GM12865 (cell line): ENCODE data around the gene MOK.
"Not testable (repeated sequence)": the region's sequence is repeated elsewhere in the genome, so short reads cannot be mapped to it uniquely, and the experiment has no call there.

Experiments
- DNase-seq: peaks from one replicate; pipeline ENCODE4 v3.0.0; 2010; ENCODE audit warnings: low read depth
- H3K4me3 ChIP-seq: 2 replicates; pipeline ENCODE4 v1.5.1; 2011; ENCODE audit warnings: mild to moderate bottlenecking, low read depth, low read length, control low read depth
- TF ChIP-seq, protein P1 (sequence below): IDR thresholded peaks from 2 replicates; pipeline ENCODE4 v1.5.1; 2011; ENCODE audit warnings: low read length, control low read depth, low read depth, inconsistent platforms; ENCODE audit not compliant: insufficient read depth; ENCODE audit errors: missing control alignments

The MOK gene, protein sequence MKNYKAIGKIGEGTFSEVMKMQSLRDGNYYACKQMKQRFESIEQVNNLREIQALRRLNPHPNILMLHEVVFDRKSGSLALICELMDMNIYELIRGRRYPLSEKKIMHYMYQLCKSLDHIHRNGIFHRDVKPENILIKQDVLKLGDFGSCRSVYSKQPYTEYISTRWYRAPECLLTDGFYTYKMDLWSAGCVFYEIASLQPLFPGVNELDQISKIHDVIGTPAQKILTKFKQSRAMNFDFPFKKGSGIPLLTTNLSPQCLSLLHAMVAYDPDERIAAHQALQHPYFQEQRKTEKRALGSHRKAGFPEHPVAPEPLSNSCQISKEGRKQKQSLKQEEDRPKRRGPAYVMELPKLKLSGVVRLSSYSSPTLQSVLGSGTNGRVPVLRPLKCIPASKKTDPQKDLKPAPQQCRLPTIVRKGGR

DNA sequence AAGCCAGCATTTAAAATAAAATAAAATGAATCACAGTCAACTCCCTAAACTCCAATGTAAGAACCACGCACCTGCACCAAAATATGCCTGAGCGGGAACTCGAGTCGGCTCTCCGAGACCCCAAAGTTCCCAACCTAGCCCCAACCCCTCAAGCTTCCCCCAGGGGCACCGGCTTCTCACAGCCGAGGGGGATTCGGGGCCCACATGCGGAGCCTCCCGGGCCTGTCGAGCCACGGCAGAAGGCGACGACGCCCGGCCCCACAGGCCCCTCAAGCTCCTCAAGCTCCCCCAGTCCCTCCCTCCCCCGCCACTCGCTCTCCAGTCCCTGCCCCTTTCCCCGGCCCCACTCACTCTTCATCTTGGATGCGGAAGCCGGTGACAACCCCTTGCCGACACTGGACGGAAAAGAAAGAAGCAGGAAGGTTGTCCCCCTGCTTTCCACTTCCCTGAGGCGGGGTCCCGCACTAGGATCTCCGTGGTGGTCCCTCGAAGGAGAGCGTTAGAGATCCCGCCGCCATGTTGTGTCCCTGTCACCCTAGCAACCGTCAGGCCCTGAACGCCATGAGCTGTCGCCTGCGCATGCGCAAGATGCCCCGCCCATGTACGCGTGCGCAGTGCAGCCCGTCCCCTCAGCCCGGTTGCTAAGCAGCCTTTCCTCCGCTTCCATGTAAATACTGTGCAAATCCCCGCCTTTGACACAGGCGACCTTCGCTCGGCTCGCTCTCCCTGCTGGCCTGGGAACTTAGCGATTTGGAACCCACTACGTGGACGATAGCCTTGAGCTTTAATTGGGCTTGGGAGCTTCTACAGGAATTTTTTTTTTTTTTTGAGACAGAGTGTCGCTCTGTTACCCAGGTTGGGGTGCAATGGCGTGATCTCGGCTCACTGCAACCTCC is at the start of gene MOK:
Gene MOK, minus strand, starts transcription at position 554 of the 896 bp plus-strand sequence. Its CDS starts 196 bp downstream, at position 358.
- H3K4me3 ChIP-seq = peak within 1 kb of the TSS; percentile 67
- TF ChIP-seq, protein P1, sequence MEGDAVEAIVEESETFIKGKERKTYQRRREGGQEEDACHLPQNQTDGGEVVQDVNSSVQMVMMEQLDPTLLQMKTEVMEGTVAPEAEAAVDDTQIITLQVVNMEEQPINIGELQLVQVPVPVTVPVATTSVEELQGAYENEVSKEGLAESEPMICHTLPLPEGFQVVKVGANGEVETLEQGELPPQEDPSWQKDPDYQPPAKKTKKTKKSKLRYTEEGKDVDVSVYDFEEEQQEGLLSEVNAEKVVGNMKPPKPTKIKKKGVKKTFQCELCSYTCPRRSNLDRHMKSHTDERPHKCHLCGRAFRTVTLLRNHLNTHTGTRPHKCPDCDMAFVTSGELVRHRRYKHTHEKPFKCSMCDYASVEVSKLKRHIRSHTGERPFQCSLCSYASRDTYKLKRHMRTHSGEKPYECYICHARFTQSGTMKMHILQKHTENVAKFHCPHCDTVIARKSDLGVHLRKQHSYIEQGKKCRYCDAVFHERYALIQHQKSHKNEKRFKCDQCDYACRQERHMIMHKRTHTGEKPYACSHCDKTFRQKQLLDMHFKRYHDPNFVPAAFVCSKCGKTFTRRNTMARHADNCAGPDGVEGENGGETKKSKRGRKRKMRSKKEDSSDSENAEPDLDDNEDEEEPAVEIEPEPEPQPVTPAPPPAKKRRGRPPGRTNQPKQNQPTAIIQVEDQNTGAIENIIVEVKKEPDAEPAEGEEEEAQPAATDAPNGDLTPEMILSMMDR = no peak
- DNase-seq = peak; percentile 97

DNA sequence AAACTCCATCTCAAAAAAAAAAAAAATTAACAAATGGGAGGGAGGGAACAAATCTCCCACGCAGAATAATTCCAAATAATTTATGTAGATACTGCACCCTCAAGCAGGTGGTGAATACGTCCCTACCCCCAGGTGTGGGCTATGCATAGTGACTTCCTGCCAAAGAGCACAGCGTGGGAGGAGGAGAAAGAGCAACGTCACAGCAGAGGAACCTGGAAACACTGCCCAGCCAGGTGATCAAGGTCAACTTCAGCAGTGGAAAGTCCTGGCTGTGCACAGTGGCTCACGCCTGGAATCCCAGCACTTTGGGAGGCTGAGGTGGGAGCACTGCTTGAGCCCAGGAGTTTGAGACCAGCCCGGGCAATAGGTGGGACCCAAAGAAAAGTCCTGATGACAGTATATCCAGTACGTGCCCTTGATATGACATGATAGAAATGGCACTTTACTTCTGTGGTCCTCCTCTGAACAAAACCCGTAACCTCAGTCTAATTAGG is 48.2 kb upstream of the MOK start:
- TF ChIP-seq, protein P1 = no peak
- DNase-seq = no peak
- H3K4me3 ChIP-seq = no peak overlapping the region

DNA sequence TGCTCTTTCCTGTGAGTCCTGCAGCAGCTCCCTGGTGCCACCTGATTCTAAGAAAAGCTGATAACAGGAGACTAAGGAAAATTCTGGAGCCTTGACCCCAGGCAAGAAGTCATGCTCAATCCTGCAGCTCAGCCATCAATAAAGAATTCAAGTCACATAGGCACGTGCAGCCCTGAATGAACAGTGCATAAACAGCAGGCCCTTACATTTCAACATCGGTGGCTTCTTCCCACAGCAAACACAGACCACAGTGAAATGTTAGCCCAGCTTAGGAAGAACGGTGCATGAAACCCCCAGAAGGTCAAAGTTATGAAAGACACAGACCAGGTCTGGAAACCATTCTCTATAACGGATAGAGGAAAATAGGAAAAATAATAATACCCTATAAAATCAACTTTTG is 47.2 kb upstream of the MOK start:
- TF ChIP-seq, protein P1 = no peak

DNA sequence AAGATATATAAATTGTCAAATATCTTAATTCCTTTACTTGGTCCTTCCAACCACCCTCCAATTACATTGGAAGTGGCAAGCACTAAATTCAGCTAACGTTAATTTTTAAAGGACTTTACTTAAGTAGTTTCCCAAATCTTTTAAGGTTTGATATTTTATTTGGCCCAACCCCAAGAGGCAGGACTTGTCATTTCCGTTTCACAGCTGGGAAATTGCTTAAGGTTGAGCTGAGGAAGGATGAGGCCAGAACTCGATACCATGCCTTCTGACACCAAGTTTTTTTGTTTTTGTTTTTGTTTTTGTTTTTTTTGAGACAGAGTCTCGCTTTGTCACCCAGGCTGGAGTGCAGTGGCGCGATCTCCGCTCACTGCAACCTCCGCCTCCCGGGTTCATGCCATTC is 46.6 kb upstream of the MOK start:
- DNase-seq, H3K4me3 ChIP-seq: not testable (repeated sequence)

More for the DNA sequence above, 47.2 kb upstream of the MOK start:
- H3K4me3 ChIP-seq = no peak overlapping the region
- DNase-seq = no peak

DNA sequence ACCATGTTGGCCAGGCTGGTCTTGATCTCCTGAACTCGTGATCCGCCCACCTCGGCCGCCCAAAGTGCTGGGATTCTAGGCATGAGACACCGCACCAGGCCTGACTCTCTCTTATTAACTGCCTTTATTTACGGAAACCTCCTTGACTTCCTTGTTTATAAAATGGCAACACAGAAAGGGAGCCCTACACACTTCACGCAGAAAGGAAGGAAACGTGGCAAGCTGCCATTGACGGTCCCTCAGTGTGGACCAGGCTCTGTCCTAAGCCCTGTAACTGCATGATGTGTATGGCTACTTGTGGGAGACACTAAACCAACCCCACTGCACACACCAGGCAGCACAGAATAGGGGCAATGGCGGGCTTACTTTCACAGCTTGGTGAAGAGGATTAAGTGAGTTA is 46.1 kb upstream of the MOK start:
- H3K4me3 ChIP-seq = no peak overlapping the region
- DNase-seq = no peak
- TF ChIP-seq, protein P1 = no peak

DNA sequence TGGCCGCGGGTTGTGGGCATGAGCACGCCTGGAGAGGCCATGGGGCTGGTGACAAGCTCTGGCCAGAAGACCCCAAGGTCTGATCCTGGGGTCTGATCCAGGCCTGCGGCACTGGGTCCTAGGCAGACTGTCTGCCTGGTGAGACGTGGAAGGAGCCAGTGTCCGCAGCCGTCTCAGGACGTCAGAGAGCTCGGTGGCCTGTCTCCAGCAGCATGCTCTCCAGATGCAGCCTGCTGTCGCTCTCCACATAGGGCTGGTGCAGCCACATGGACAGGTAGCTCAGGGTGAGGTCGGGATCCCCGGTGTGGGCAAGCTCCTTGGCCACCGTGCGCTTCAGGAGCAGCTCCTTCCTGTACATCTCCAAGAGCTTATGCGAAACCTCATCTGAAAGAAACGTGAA is 43.4 kb upstream of the MOK start:
- TF ChIP-seq, protein P1 = no peak
- H3K4me3 ChIP-seq = no peak overlapping the region
- DNase-seq = no peak

DNA sequence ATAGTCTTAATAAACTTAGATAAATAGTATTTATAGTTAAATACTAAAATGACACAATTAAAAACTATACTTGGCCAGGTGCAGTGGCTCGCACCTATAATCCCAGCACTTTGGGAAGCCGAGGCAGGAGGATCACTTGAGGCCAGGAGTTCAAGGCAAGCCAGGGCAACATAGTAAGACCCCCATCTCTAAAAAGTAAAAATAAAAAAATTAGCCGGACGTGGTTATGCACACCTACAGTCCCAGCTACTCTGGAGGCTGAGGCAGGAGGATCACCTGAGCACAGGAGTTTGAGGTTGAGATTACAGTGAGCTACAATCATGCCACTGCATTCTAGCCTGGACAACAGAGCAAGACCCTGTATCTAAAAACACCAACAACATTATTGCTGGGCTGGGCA is 41.7 kb upstream of the MOK start:
- no peak overlapping the region for H3K4me3 ChIP-seq
- TF ChIP-seq, protein P1 = no peak
- DNase-seq = no peak
